Fibroblast of villous mesenchyme (primary cell): ENCODE data around the gene GRAMD1B. TPM values are rescaled to one million over a fixed set of nuclear protein-coding genes. Genes with fewer than 3 reads are reported as not detected.

Experiments
- DNase-seq: peaks from one replicate; pipeline ENCODE4 v3.0.0-alpha.2; 2010; ENCODE audit warnings: low read depth
- H3K4me3 ChIP-seq: 2 replicates; pipeline ENCODE4 v1.5.1; 2011; ENCODE audit warnings: low read depth, mild to moderate bottlenecking, low read length
- total RNA-seq: library from RNA; depleted of rRNA; stranded (reverse); fragments of >200 nt; gene quantifications from 2 replicates; pipeline ENCODE4 v1.2.3, GENCODE V29; 2012
- TF ChIP-seq, protein P1 (sequence below): IDR thresholded peaks from 2 replicates; pipeline ENCODE4 v1.5.1; 2012; ENCODE audit warnings: low read depth, mild to moderate bottlenecking, low read length; ENCODE audit not compliant: insufficient read depth

GRAMD1B gene
- total RNA-seq, 1 donor = 6.0 TPM

DNA sequence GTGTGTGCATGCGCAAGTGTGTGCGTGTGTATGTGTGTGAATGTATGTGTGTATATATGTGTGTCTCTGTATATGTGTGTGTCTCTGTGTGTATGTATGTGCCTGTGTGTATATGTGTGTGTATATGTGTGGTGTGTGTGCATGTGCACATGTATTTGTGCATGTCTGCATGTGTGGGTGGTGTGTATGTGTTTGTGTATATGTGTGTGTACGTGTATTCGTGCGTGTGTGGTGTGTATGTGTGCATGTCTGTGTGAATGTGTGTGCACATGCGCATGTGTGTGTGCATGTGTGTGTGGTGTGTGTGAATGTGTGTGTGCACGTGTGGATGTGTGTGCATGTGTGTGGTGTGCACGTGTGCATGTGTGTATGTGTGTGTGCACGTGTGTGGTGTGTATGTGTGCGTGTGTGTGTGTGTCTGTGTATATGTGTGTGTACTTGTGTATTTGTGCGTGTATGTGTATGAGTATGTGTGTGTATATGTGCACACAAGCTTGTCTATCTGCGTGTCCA, 153.0 kb downstream of the GRAMD1B start:
- TF ChIP-seq, protein P1, sequence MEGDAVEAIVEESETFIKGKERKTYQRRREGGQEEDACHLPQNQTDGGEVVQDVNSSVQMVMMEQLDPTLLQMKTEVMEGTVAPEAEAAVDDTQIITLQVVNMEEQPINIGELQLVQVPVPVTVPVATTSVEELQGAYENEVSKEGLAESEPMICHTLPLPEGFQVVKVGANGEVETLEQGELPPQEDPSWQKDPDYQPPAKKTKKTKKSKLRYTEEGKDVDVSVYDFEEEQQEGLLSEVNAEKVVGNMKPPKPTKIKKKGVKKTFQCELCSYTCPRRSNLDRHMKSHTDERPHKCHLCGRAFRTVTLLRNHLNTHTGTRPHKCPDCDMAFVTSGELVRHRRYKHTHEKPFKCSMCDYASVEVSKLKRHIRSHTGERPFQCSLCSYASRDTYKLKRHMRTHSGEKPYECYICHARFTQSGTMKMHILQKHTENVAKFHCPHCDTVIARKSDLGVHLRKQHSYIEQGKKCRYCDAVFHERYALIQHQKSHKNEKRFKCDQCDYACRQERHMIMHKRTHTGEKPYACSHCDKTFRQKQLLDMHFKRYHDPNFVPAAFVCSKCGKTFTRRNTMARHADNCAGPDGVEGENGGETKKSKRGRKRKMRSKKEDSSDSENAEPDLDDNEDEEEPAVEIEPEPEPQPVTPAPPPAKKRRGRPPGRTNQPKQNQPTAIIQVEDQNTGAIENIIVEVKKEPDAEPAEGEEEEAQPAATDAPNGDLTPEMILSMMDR = no peak
- DNase-seq = no peak
- H3K4me3 ChIP-seq = no peak overlapping the region

GRCh38 chr11:123584186-123584585, 154.1 kb downstream of the GRAMD1B start:
- TF ChIP-seq, protein P1 = no peak
- no peak for DNase-seq
- H3K4me3 ChIP-seq = no peak overlapping the region

- TF ChIP-seq, protein P1 = no peak
- H3K4me3 ChIP-seq = no peak overlapping the region
- DNase-seq = no peak
These were observed 154.7 kb downstream of the GRAMD1B start for GRCh38 chr11:123584737-123585136.

GRCh38 chr11:123585206-123585605, 155.1 kb downstream of the GRAMD1B start:
- H3K4me3 ChIP-seq = no peak overlapping the region
- DNase-seq = no peak
- TF ChIP-seq, protein P1 = no peak

- no peak for DNase-seq
- H3K4me3 ChIP-seq = no peak overlapping the region
- TF ChIP-seq, protein P1 = no peak
These were observed 155.6 kb downstream of the GRAMD1B start for GRCh38 chr11:123585706-123586105.

DNA sequence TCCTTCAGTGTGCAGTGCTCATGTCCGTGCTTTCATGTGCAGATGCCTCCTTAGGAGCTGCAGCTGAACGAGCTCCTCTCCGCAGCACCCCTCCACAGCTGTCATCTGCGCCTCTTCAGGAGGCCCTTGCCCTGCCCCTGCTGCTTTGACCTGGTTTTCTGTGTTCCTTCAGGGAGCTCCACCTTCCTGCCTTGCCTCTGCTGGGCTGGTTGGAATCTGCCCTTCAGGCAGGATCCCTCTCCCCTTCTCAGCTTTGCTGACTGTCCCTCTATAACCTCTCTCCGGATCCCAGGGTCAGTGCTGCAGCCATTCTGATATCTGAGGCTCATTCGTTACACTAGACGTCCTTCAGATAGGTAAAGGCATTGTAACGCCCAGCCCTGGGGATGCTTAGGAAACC, 156.5 kb downstream of the GRAMD1B start:
- H3K4me3 ChIP-seq = no peak overlapping the region
- no peak for DNase-seq
- TF ChIP-seq, protein P1 = no peak

- TF ChIP-seq, protein P1 = no peak
- DNase-seq = no peak
- no peak overlapping the region for H3K4me3 ChIP-seq
These were observed 157.0 kb downstream of the GRAMD1B start for GRCh38 chr11:123587044-123587443.
